Endothelial cell of umbilical vein (primary cell): ENCODE data around the gene CUL7. TPM values are rescaled to one million over a fixed set of nuclear protein-coding genes. Genes with fewer than 3 reads are reported as not detected.

ENCODE experiments used
- BruUV-seq: library from RNA; stranded (reverse); fragments of 400-500 nt; replicated peaks from 2 replicates; lab custom pipeline; 2021; lab: Mats Ljungman, UMichigan
- CTCF ChIA-PET: fragments of 300-600, 350-600 bp; sonication (Branson Sonifier 250); formaldehyde crosslinking; loops from one replicate; lab custom pipeline; 2021; ENCODE audit warnings: antibody characterized with exemption, inconsistent platforms; lab: Charles Lee
- POLR2A ChIA-PET: fragments of 300-600, 350-600 bp; sonication (Branson Sonifier 250); formaldehyde crosslinking; loops from one replicate; lab custom pipeline; 2021; ENCODE audit warnings: antibody characterized with exemption, inconsistent platforms; lab: Charles Lee
- DNase-seq: peaks from one replicate; pipeline ENCODE4 v3.0.0-alpha.2; 2011; ENCODE audit warnings: low read depth, low spot score
- FAIRE-seq: peaks from 2 replicates; lab custom pipeline; 2011; peaks lifted over from hg19 to GRCh38; lab: Jason Lieb, UNC
- H2AFZ ChIP-seq: 2 replicates; pipeline ENCODE4 v1.6.0; 2012; ENCODE audit warnings: low read depth, low read length, control low read depth, inconsistent platforms
- H3K27ac ChIP-seq: 2 replicates; pipeline ENCODE4 v1.5.1; 2011; ENCODE audit warnings: low read depth, mild to moderate bottlenecking, control low read depth, low read length, moderate library complexity; ENCODE audit not compliant: insufficient read depth
- H3K27me3 ChIP-seq, 2 experiments: 2 replicates each; pipeline versions ENCODE4 v1.6.0 to v1.6.1; 2011; ENCODE audit warnings: low read length in 2 of 2, mixed read lengths in 1 of 2; ENCODE audit not compliant: control insufficient read depth in 2 of 2, insufficient read depth in 2 of 2
- H3K36me3 ChIP-seq, 2 experiments: 2 replicates in 1 of 2; 3 replicates in 1 of 2; pipeline ENCODE4 v1.5.1; 2011; ENCODE audit warnings: low read length in 2 of 2, mild to moderate bottlenecking in 1 of 2, moderate library complexity in 1 of 2; ENCODE audit not compliant: control insufficient read depth in 2 of 2, insufficient read depth in 2 of 2; ENCODE audit errors: extremely low read depth in 1 of 2
- H3K4me1 ChIP-seq: 3 replicates; pipeline ENCODE4 v1.5.1; 2011; ENCODE audit warnings: mild to moderate bottlenecking, low read length; ENCODE audit not compliant: control insufficient read depth, insufficient read depth; ENCODE audit errors: extremely low read depth
- H3K4me2 ChIP-seq: 2 replicates; pipeline ENCODE4 v1.6.1; 2011; ENCODE audit warnings: low read length, control low read depth, mixed read lengths; ENCODE audit not compliant: insufficient read depth
- H3K4me3 ChIP-seq, 3 experiments: fragments of 200-600 bp in 1 of 3; sonication (generic), shearing (Covaris generic) in 1 of 3; replicated peaks in 1 of 3; 2 replicates each; pipeline ENCODE4 v1.5.1; 2011 to 2016; ENCODE audit warnings: control low read depth in 3 of 3, low read length in 3 of 3, mild to moderate bottlenecking in 2 of 3, inconsistent platforms in 1 of 3, low read depth in 1 of 3, moderate library complexity in 1 of 3; ENCODE audit not compliant: insufficient read depth in 1 of 3
- H3K79me2 ChIP-seq: 2 replicates; pipeline ENCODE4 v1.6.0; 2012; ENCODE audit warnings: low read length, inconsistent platforms; ENCODE audit not compliant: control insufficient read depth, insufficient read depth
- H3K9ac ChIP-seq: replicated peaks from 2 replicates; pipeline ENCODE3; 2011; ENCODE audit warnings: low read length, control low read depth; ENCODE audit not compliant: insufficient read depth; ENCODE audit errors: extremely low read depth
- H3K9me1 ChIP-seq: replicated peaks from 3 replicates; pipeline ENCODE4 v1.6.0; 2011; ENCODE audit warnings: mild to moderate bottlenecking, low read length; ENCODE audit not compliant: control insufficient read depth, insufficient read depth; ENCODE audit errors: extremely low read depth
- H3K9me3 ChIP-seq: replicated peaks from 2 replicates; pipeline ENCODE4 v1.5.1; 2012; ENCODE audit warnings: low read length, inconsistent platforms; ENCODE audit not compliant: control insufficient read depth, insufficient read depth
- H4K20me1 ChIP-seq: replicated peaks from 2 replicates; pipeline ENCODE3; 2011; ENCODE audit warnings: mild to moderate bottlenecking, low read length; ENCODE audit not compliant: control insufficient read depth, insufficient read depth; ENCODE audit errors: extremely low read depth
- EZH2 ChIP-seq: IDR thresholded peaks from 2 replicates; pipeline ENCODE4 v1.6.1; 2012; ENCODE audit warnings: borderline replicate concordance, low read depth, mild to moderate bottlenecking, moderate library complexity, low read length, inconsistent platforms; ENCODE audit not compliant: severe bottlenecking
- FOS ChIP-seq: IDR thresholded peaks from 2 replicates; pipeline ENCODE4 v1.6.1; 2011; ENCODE audit warnings: mild to moderate bottlenecking, low read length, moderate library complexity, borderline replicate concordance; ENCODE audit not compliant: insufficient read depth
- GATA2 ChIP-seq: IDR thresholded peaks from 2 replicates; pipeline ENCODE4 v1.7.0; 2011; ENCODE audit warnings: low read depth, mild to moderate bottlenecking, moderate library complexity, mixed read lengths, low read length; ENCODE audit not compliant: insufficient read length, insufficient read depth
- JUN ChIP-seq: IDR thresholded peaks from 2 replicates; pipeline ENCODE4 v1.6.1; 2011; ENCODE audit warnings: borderline replicate concordance, low read depth; ENCODE audit not compliant: insufficient read length, insufficient read depth
- MAX ChIP-seq: IDR thresholded peaks from 2 replicates; pipeline ENCODE4 v1.6.1; 2011; ENCODE audit not compliant: insufficient read depth, insufficient read length
- MYC ChIP-seq: IDR thresholded peaks from one replicate; pipeline ENCODE4 v1.6.1; 2011; ENCODE audit warnings: mild to moderate bottlenecking, low read depth, low read length
- POLR2A ChIP-seq: IDR thresholded peaks from 2 replicates; pipeline ENCODE4 v1.6.1; 2012; ENCODE audit warnings: low read depth, mild to moderate bottlenecking, control low read depth, low read length
- POLR2AphosphoS5 ChIP-seq: IDR thresholded peaks from 2 replicates; pipeline ENCODE4 v1.6.1; 2012; ENCODE audit warnings: low read depth, mild to moderate bottlenecking, control low read depth, low read length, moderate library complexity; ENCODE audit not compliant: insufficient read depth
- dilution Hi-C: fragments of 300-500 bp; cut with MboI; formaldehyde crosslinking; loops from one replicate; pipeline ENCODE4 v1.15.0; 2019; ENCODE audit warnings: low sequenced_read_pairs; ENCODE audit not compliant: extremely low pct_ligation_motif_present
- intact Hi-C: fragments of 100-400 bp; cut with micrococcal nuclease; formaldehyde crosslinking; loops from one replicate; pipeline ENCODE4 v1.10.0; 2022
- polyA plus RNA-seq, 4 experiments: library from polyadenylated mRNA; depleted of rRNA in 3 of 4; stranded (reverse) in 3 of 4; unstranded in 1 of 4; fragments of >200 nt; gene quantifications; 2 replicates each; pipeline versions ENCODE4 v1.2.1 to v1.2.3, GENCODE V29; 2011 to 2012; ENCODE audit warnings: missing spikeins in 1 of 4
- total RNA-seq: library from RNA; stranded (reverse); gene quantifications from 2 replicates; pipeline ENCODE4 v1.2.3, GENCODE V29; 2021
- TF ChIP-seq, protein P1 (sequence below), 2 donors: IDR thresholded peaks; 1 replicate in 1 of 2; 2 replicates in 1 of 2; pipeline ENCODE4 v1.5.1; 2011; ENCODE audit warnings: low read length in 2 of 2, mild to moderate bottlenecking in 2 of 2, moderate library complexity in 2 of 2, control low read depth in 1 of 2, inconsistent platforms in 1 of 2, low read depth in 1 of 2; ENCODE audit not compliant: insufficient read depth in 1 of 2; ENCODE audit errors: extremely low read depth in 1 of 2

CUL7 gene
- total and polyA plus RNA-seq, 2 donors (not counting 3 experiments of a cell fraction or from before 2014, with no cell fraction given), result 29.4 to 33.7 TPM

DNA sequence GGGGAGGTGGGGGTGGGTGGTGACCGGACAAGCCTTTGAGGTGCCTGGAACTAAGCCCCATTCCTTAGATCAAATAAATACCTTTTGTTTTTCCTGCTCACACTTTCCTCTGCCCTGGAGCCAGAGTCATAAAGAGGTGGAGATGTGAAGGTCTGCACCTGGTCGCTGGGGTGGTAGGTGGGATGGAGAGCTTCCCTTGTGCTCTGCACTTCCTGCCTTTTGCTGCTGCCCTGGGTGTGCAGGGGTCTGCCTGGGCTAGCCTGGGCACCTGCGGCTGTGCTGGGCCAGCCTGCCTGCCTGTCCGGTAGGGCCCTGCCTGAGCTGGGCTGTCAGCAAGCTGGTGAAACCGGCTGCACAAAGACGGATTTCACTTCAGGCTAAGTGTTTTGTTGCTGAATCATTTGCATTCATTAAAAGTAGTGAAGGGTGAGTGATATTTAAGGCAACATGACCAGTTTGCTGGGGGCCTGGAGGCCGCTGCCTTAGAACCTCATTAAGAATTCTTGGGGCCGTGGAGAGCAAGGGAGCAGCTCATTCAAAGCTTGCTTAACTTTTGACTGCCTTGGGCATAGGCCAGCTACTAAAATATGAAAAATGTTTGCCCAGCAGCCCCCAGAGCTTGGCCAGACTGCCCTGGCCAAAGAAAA lies 42.9 kb upstream of the CUL7 start:
- no peak overlapping the region for H3K4me3 ChIP-seq
- DNase-seq (peak; percentile 35), FAIRE-seq (no peak)
- H3K4me1 ChIP-seq, result peaks cover 14% of the 10 kb centered on the region
- intact Hi-C loops, result no loop called here
- BruUV-seq, result no TSS peak
- H4K20me1 ChIP-seq, result no peaks in the 10 kb centered on the region
- H3K27me3 ChIP-seq, result no peaks in the 10 kb centered on the region
- CTCF ChIA-PET, result interaction anchor here (1.1 to 1.2 kb wide), 2 partner anchors 32 to 43 kb away, joined by 3 to 4 read pairs; no protein-coding TSS in a partner anchor
- H3K4me2 ChIP-seq, result no peak overlapping the region
- dilution Hi-C loops, result no loop called here
- POLR2A ChIA-PET, result no interaction called here
- no peak overlapping the region for H3K27ac ChIP-seq
- TF ChIP-seq MAX, result no peak
- no peaks in the 10 kb centered on the region for H3K9me3 ChIP-seq
- H3K79me2 ChIP-seq, result no peaks in the 10 kb centered on the region
- H3K9me1 ChIP-seq, result no peaks in the 10 kb centered on the region
- no peaks in the 10 kb centered on the region for H3K36me3 ChIP-seq
- H2AFZ ChIP-seq, result no peak overlapping the region
- no peak overlapping the region for H3K9ac ChIP-seq

DNA sequence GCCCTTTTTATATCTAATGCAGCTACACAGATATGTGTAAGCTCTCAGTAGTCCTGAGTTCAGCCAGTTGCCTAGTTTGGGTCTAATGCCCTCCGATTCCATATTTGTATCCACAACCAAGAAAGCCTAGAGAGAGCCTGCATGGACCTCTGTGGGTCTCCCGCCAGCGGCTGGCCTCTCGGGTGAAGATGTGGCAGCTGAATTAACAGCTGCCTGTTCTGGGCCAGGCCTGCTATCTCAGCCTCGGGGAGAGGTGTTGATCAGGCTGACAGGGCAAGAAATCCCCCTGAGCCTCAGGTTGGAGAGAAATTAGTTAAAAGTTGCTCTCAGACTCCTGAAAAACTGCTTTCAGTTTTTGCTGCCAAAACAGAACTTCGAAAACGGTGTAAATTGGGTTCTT lies 42.3 kb upstream of the CUL7 start:
- dilution Hi-C loops, result no loop called here
- no peaks in the 10 kb centered on the region for H3K36me3 ChIP-seq
- H2AFZ ChIP-seq, result no peak overlapping the region
- H3K9me3 ChIP-seq, result no peaks in the 10 kb centered on the region
- no TSS peak for BruUV-seq
- POLR2A ChIA-PET, result no interaction called here
- no peaks in the 10 kb centered on the region for H3K9me1 ChIP-seq
- no peak for DNase-seq
- H3K4me1 ChIP-seq, result peaks cover 17% of the 10 kb centered on the region
- H4K20me1 ChIP-seq, result no peaks in the 10 kb centered on the region
- H3K27ac ChIP-seq, result no peak overlapping the region
- no peak overlapping the region for H3K9ac ChIP-seq
- FAIRE-seq, result no peak
- H3K4me2 ChIP-seq, result no peak overlapping the region
- H3K4me3 ChIP-seq, result no peak overlapping the region
- CTCF ChIA-PET, result interaction anchor here (0.6 to 1.2 kb wide), 2 partner anchors 43 to 67 kb away, joined by 3 to 4 read pairs; no protein-coding TSS in a partner anchor
- TF ChIP-seq JUN (no peak), MYC (no peak), POLR2AphosphoS5 (no peak), EZH2 (no peak), GATA2 (no peak), FOS (no peak), POLR2A (no peak), MAX (no peak)
- TF ChIP-seq, protein P1, sequence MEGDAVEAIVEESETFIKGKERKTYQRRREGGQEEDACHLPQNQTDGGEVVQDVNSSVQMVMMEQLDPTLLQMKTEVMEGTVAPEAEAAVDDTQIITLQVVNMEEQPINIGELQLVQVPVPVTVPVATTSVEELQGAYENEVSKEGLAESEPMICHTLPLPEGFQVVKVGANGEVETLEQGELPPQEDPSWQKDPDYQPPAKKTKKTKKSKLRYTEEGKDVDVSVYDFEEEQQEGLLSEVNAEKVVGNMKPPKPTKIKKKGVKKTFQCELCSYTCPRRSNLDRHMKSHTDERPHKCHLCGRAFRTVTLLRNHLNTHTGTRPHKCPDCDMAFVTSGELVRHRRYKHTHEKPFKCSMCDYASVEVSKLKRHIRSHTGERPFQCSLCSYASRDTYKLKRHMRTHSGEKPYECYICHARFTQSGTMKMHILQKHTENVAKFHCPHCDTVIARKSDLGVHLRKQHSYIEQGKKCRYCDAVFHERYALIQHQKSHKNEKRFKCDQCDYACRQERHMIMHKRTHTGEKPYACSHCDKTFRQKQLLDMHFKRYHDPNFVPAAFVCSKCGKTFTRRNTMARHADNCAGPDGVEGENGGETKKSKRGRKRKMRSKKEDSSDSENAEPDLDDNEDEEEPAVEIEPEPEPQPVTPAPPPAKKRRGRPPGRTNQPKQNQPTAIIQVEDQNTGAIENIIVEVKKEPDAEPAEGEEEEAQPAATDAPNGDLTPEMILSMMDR (IDR thresholded peaks at IDR 0.05; ENCODE audit: extremely low read depth in 1 of 2, insufficient read depth in 1 of 2, low read depth in 1 of 2, low read length in 2 of 2), result no peak
- no peaks in the 10 kb centered on the region for H3K27me3 ChIP-seq
- no peaks in the 10 kb centered on the region for H3K79me2 ChIP-seq
- intact Hi-C loops, result no loop called here
